ENCODE data around the gene ZFYVE26.

ZFYVE26 gene

DNA sequence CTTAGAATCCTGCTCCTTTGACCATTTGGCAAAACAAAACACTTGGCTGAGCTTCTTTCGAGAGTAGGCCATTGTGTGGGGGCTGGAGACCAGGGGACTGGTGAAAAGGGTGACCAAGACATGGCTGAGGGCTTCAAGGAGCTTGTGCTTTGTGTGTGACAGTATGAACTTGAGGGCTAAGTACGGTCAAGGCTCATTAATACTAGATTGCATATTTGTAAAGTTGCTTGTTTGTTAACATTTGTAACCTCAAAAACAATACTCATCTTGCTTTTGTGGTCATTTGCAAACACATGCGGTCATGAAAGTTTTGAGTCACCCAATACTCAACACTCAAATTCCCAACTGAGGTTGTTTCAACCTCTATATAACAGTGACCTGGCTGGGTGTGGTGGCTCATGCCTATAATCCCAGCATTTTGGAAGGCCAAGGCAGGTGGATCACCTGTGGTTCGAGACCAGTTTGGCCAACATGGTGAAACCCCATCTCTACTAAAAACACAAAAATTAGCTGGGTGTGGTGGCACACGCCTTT, 42.5 kb downstream of the ZFYVE26 start:
- DNase-seq (ENCODE audit: low spot score), result no peak
- in situ Hi-C loops (cut with MboI; ENCODE audit: low pct_unique_long_range_greater_than_20kb, low sequenced_read_pairs, unreplicated experiment), result no loop called here
- TF ChIP-seq, protein P1, sequence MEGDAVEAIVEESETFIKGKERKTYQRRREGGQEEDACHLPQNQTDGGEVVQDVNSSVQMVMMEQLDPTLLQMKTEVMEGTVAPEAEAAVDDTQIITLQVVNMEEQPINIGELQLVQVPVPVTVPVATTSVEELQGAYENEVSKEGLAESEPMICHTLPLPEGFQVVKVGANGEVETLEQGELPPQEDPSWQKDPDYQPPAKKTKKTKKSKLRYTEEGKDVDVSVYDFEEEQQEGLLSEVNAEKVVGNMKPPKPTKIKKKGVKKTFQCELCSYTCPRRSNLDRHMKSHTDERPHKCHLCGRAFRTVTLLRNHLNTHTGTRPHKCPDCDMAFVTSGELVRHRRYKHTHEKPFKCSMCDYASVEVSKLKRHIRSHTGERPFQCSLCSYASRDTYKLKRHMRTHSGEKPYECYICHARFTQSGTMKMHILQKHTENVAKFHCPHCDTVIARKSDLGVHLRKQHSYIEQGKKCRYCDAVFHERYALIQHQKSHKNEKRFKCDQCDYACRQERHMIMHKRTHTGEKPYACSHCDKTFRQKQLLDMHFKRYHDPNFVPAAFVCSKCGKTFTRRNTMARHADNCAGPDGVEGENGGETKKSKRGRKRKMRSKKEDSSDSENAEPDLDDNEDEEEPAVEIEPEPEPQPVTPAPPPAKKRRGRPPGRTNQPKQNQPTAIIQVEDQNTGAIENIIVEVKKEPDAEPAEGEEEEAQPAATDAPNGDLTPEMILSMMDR (IDR thresholded peaks at IDR 0.05; ENCODE audit: extremely low read depth, insufficient read depth, missing control alignments), result no peak

DNA sequence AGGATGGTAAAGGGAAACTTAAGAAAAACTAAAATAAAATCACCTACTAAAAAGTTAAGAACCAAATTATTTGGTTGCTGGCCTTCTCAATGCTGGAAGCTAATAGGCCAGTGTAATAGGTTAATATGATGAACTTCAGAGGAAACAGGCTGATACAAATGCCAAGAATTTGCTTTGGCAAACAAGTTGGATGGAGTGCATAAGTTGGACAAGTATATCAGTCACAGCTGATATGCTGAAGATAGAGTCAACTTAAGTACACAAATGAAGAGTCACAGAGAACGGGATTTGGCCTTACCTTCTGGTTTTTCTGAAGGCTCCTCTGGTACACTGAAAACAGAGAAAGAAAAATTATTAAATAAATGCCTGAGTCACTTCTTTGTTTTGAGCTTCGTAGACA, 48.2 kb downstream of the ZFYVE26 start:
- in situ Hi-C loops (cut with MboI; ENCODE audit: low pct_unique_long_range_greater_than_20kb, low sequenced_read_pairs, unreplicated experiment), result no loop called here
- no peak for DNase-seq (ENCODE audit: low spot score)
- TF ChIP-seq, protein P1 (IDR thresholded peaks at IDR 0.05; ENCODE audit: extremely low read depth, insufficient read depth, missing control alignments), result no peak

DNA sequence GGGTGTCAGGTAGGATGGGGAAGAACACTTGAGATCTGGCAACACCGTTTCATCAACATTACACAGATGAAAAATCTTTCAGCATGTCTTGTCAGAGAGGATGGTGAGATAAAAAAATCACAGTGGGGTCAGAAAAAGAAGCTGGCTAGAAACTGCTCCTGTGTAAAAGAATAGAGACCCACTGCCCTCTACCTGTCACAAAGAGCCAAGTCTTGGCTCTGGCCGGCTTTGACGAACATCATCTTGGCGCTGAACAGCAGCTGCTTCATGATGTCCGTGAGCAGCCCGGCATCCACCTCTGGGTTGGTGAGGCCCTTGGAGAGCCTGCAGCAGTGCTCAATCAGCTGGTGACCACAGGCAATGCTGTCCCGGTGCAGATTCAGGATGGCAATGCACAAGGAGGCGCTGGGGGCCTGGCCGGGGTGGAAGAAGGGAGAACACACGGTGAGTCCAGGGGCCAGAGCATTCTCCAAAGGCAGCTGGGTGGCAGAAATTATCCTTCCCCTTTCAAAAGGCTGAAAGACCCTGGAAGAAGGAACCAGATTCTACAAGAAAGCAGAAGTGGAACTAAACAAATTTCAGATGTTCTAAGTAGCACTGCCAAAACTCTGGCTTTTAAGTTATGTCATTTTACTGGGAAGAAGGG, 50.2 kb downstream of the ZFYVE26 start:
- TF ChIP-seq, protein P1 (IDR thresholded peaks at IDR 0.05; ENCODE audit: extremely low read depth, insufficient read depth, missing control alignments), result no peak
- no peak for DNase-seq (ENCODE audit: low spot score)
- in situ Hi-C loops (cut with MboI; ENCODE audit: low pct_unique_long_range_greater_than_20kb, low sequenced_read_pairs, unreplicated experiment), result no loop called here

DNA sequence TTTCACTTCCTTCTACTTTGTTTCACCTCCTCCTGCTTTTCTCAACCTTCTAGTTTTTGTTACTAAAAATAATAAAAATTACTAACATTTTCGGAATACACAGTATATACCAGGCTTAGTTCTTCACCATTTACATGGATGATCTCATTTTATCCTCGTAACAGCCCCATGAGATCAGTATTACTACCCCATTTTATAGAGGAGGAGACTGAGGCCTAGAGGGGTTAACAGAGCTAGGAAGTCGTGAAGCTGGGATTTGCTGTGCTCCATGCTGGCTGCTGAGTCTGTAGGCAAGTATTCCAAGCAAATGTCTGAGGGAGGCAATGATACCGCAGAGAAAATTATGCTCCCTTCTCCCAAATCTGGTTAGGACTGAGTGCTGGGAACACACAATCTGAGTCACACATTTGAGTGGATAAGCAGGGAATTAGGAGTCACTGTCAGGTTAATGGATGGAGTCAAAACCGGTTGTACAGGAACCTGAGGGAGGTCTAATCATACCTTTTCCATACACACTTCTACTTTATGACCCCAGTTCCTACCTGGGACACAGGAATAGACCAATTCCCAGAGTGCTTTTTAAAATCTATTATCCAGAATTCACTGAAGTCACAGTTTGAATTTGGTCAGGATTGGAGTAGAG, 51.1 kb downstream of the ZFYVE26 start:
- in situ Hi-C loops (cut with MboI; ENCODE audit: low pct_unique_long_range_greater_than_20kb, low sequenced_read_pairs, unreplicated experiment), result no loop called here
- no peak for DNase-seq (ENCODE audit: low spot score)
- TF ChIP-seq, protein P1 (IDR thresholded peaks at IDR 0.05; ENCODE audit: extremely low read depth, insufficient read depth, missing control alignments), result no peak

DNA sequence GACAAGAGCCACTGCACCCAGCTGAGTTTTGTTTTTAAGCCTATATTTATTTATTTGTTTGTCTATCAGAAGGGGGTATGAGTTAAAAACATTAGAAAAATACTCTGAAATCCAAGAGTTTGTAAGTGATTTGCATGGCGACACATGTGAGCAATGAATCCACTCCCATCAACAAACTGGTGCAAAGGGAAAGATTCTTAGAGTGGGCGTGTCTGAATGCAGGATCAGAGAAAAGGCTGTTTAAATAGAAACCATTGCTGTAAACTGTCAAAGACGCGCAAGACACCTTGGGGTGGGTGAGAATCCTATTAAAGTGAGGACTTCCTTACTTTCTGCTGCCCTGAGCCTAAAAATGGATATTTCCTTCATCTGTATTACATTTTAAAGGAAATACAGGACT, 51.9 kb downstream of the ZFYVE26 start:
- in situ Hi-C loops (cut with MboI; ENCODE audit: low pct_unique_long_range_greater_than_20kb, low sequenced_read_pairs, unreplicated experiment), result no loop called here
- DNase-seq (ENCODE audit: low spot score), result no peak
- TF ChIP-seq, protein P1 (IDR thresholded peaks at IDR 0.05; ENCODE audit: extremely low read depth, insufficient read depth, missing control alignments), result no peak

DNA sequence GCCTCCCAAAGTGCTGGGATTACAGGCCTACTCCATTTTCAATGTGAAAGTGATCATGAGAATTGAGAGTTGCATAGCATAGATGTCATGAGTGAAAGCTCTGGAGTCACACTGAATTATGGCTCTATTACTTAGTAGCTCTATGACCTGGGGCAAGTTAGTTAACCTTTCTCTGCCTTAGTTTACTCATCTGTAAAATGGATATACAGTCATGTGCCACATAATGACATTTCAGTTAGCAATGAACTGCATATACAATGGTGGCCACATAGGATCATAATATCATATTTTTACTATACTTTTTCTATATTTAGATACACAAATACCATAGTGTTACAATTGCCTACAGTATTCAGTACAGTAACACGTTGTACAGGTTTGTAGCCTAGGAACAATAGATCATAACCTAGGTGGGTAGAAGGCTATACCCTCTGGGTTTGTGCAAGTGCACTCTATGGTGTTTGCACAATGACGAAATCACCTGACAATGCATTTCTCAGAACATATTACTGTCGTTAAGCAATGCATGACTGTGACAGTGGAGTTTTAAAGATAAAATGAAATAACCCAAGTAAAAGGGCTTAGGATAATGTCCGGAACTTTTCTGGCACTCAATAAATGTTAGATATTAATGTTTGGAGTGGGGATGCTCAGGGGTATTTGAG, 53.1 kb downstream of the ZFYVE26 start:
- in situ Hi-C loops (cut with MboI; ENCODE audit: low pct_unique_long_range_greater_than_20kb, low sequenced_read_pairs, unreplicated experiment), result no loop called here
- DNase-seq (ENCODE audit: low spot score), result no peak
- TF ChIP-seq, protein P1 (IDR thresholded peaks at IDR 0.05; ENCODE audit: extremely low read depth, insufficient read depth, missing control alignments), result no peak

Data from GM13977 (cell line).